ENCODE measurements around the gene STK24.

Gene STK24

GRCh38 chr13:98508280-98508679 is 68.6 kb downstream of the STK24 start:
- no peak for TF ChIP-seq CTCF (IDR thresholded peaks at IDR 0.05)

GRCh38 chr13:98507282-98507797 is 69.6 kb downstream of the STK24 start:
- no peak for TF ChIP-seq CTCF (IDR thresholded peaks at IDR 0.05)

GRCh38 chr13:98506728-98507230 is 70.1 kb downstream of the STK24 start:
- no peak for TF ChIP-seq CTCF (IDR thresholded peaks at IDR 0.05)

GRCh38 chr13:98506322-98506721 is 70.6 kb downstream of the STK24 start:
- TF ChIP-seq CTCF (IDR thresholded peaks at IDR 0.05) = no peak

GRCh38 chr13:98505217-98505616 is 71.7 kb downstream of the STK24 start:
- TF ChIP-seq CTCF (IDR thresholded peaks at IDR 0.05) = no peak

- TF ChIP-seq CTCF (IDR thresholded peaks at IDR 0.05) = no peak
Observed at GRCh38 chr13:98504371-98504963, 72.4 kb downstream of the STK24 start.

- no peak for TF ChIP-seq CTCF (IDR thresholded peaks at IDR 0.05)
Observed at GRCh38 chr13:98504029-98504351, 72.9 kb downstream of the STK24 start.
